Measurements from ENCODE around the gene ATAT1. TPM values are rescaled to one million over a fixed set of nuclear protein-coding genes. Genes with fewer than 3 reads are reported as not detected.

The ATAT1 gene
- total and polyA plus RNA-seq, 9 of the 15 experiments (the other 6 are each of a cell fraction or from before 2014, with no cell fraction given), result 0.65 to 5.8 (median 1.6) TPM

GRCh38 chr6:30617565-30618269 lies 9.0 kb upstream of the ATAT1 start, which contains the start of gene MRPS18B (continued):
- no peak for TF ChIP-seq CHAMP1 (IDR thresholded peaks at IDR 0.05)
- no peak for TF ChIP-seq MBD1 (CRISPR knock-in tag; IDR thresholded peaks at IDR 0.05)
- TF ChIP-seq DACH1 (IDR thresholded peaks at IDR 0.05; ENCODE audit: partially characterized antibody), result peak; percentile 8
- TF ChIP-seq DEAF1 (CRISPR knock-in tag; IDR thresholded peaks at IDR 0.05), result 0 out of 2 replicates have a peak, but pooled peaks have one; percentile 4
- TF ChIP-seq ZNF408 (CRISPR knock-in tag; IDR thresholded peaks at IDR 0.05; ENCODE audit: low read depth), result no peak
- peak; percentile 74; the same call in 1 of the 2 replicates for TF ChIP-seq PML (IDR thresholded peaks at IDR 0.05; ENCODE audit: low read length)
- no peak for TF ChIP-seq TCF15 (CRISPR knock-in tag; IDR thresholded peaks at IDR 0.05)
- TF ChIP-seq RBM25 (IDR thresholded peaks at IDR 0.05; ENCODE audit: low read depth, low read length, severe bottlenecking), result no peak
- no peak for TF ChIP-seq PTBP1 (IDR thresholded peaks at IDR 0.05; ENCODE audit: low read depth, low read length)
- TF ChIP-seq ESRRB (CRISPR knock-in tag; IDR thresholded peaks at IDR 0.05; ENCODE audit: borderline replicate concordance), result no peak
- TF ChIP-seq HDAC6 (IDR thresholded peaks at IDR 0.05; ENCODE audit: low read depth, low read length), result no peak; the same call in 1 of the 2 replicates
- TF ChIP-seq ZKSCAN1 (IDR thresholded peaks at IDR 0.05; ENCODE audit: low read depth, low read length), result 0 out of 2 replicates have a peak, but pooled peaks have one; percentile 12
- no peak for TF ChIP-seq ZNF431 (CRISPR knock-in tag; IDR thresholded peaks at IDR 0.05)
- TF ChIP-seq ZBTB2 (IDR thresholded peaks at IDR 0.05), result peak; percentile 99
- peak; percentile 68; the same call in 1 of the 2 replicates for TF ChIP-seq ZNF584 (CRISPR knock-in tag; IDR thresholded peaks at IDR 0.05; ENCODE audit: low read depth)
- TF ChIP-seq TBP (optimal IDR thresholded peaks at IDR 0.05; ENCODE audit: low read depth, low read length), result no peak
- TF ChIP-seq POLR3A (IDR thresholded peaks at IDR 0.05; ENCODE audit: borderline replicate concordance, extremely low read depth, insufficient read depth, insufficient read length), result no peak
- TF ChIP-seq BDP1 (IDR thresholded peaks at IDR 0.05; ENCODE audit: insufficient read depth, insufficient read length), result no peak
- TF ChIP-seq CHD1 (IDR thresholded peaks at IDR 0.05; ENCODE audit: low read length), result no peak
- no peak for TF ChIP-seq RBM15 (IDR thresholded peaks at IDR 0.05; ENCODE audit: insufficient read depth, low read length)

Measured in K562 (cell line).